D721Med (cell line): Measurements from ENCODE around the gene LLCFC1.
"Not testable (repeated sequence)": the region's sequence is repeated elsewhere in the genome, so short reads cannot be mapped to it uniquely, and the experiment has no call there.

Experiments
- DNase-seq: peaks from one replicate; pipeline ENCODE4 v3.0.0; 2011; ENCODE audit warnings: low spot score; ENCODE audit not compliant: insufficient read length
- FAIRE-seq: peaks from 2 replicates; lab custom pipeline; 2011; peaks lifted over from hg19 to GRCh38; lab: Jason Lieb, UNC
- TF ChIP-seq, protein P1 (sequence below): IDR thresholded peaks from 2 replicates; pipeline ENCODE4 v1.5.1; 2012; ENCODE audit warnings: mild to moderate bottlenecking, control low read depth; ENCODE audit not compliant: insufficient read depth; ENCODE audit errors: missing control alignments

LLCFC1 gene

DNA sequence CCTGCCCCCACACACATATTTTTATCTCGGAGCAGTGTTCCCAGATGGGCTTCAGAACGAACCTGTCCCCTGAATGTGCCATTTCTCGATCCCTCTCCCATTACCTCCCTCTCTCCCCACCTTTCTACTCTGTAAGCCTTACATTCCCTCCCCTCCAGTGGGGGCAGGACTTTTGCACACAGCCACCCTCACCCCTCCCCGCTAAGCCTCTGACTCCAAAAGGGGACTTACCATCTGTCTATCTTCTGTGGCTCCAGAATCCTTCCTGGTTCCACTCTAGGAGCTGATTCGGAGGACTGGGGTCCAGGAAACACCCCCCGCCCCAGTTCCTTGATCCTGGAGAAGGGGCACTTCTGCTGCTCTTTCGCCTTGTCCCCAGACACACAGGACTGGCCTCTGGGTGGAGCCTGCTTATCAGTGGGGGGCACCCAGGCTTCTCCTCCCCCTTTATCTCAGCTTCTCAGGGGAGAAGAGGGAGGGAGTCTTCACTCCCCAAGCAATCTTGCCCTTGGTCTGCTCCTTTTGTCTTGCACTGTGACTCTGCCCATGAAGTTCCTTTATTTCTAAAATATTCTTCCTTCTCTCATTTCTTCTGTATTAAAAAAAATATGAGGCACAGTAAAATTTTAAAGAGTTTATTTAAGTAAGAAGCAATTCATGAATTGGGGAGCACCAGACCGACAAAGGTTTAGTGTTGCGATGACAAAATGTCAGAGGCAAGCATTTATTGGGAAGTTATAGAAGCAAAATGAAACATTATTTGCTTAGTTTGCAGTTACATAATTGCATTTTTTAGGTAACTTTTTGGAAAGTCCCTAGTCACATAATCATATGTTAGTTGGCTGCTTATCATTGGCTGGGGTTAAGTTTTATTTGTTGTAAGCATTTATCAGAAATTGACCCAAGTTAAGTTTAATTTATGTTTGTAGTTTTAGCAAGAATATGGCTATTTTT lies 23.0 kb downstream of the LLCFC1 start, which contains the start of gene KEL:
TSS of gene KEL (minus strand) at position 391 of the 954 bp plus-strand sequence. CDS start at position 234, 157 bp downstream.
- FAIRE-seq (no peak), DNase-seq (no peak)
- TF ChIP-seq, protein P1, sequence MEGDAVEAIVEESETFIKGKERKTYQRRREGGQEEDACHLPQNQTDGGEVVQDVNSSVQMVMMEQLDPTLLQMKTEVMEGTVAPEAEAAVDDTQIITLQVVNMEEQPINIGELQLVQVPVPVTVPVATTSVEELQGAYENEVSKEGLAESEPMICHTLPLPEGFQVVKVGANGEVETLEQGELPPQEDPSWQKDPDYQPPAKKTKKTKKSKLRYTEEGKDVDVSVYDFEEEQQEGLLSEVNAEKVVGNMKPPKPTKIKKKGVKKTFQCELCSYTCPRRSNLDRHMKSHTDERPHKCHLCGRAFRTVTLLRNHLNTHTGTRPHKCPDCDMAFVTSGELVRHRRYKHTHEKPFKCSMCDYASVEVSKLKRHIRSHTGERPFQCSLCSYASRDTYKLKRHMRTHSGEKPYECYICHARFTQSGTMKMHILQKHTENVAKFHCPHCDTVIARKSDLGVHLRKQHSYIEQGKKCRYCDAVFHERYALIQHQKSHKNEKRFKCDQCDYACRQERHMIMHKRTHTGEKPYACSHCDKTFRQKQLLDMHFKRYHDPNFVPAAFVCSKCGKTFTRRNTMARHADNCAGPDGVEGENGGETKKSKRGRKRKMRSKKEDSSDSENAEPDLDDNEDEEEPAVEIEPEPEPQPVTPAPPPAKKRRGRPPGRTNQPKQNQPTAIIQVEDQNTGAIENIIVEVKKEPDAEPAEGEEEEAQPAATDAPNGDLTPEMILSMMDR: no peak

DNA sequence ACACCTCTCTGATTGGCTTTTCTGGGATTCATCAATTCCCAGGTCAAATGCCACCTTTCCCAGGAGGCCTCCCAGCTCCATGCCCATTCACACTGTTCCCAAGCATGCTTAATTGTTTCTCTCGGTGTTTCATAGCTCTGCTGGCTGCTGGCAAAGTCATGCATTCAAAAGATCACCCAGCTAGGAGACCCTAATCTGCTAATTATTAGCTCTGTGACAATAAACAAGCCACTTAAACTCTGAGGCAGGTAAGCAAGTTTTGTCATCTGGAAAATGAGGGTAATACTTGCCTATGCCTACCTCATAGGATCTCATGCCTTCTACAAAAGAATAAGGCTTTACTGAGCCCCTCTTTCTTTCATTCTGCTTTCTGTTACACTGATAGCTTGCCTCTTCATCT lies 23.7 kb downstream of the LLCFC1 start:
- FAIRE-seq (no peak), DNase-seq (no peak)
- TF ChIP-seq, protein P1: no peak

DNA sequence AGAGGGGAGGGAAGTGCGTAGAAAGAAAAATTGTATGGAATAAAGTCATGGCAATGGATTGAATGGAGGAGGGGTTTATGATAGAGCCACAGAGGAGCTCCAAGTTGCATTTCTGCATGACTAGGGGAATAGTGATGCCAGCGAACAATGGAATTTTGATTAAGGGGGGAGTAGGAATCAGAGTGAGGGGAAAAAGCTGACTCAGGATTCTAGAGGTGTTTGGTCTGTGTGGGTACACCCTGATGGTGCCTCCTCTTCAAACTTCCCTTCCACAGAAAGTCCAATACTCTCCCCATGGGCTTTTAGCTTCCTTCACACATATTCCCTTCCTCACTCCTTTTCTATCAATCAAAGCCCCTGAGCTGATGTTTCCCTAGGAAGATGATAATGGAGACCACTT lies 24.7 kb downstream of the LLCFC1 start:
- no peak for DNase-seq
- TF ChIP-seq, protein P1: no peak
- no peak for FAIRE-seq

DNA sequence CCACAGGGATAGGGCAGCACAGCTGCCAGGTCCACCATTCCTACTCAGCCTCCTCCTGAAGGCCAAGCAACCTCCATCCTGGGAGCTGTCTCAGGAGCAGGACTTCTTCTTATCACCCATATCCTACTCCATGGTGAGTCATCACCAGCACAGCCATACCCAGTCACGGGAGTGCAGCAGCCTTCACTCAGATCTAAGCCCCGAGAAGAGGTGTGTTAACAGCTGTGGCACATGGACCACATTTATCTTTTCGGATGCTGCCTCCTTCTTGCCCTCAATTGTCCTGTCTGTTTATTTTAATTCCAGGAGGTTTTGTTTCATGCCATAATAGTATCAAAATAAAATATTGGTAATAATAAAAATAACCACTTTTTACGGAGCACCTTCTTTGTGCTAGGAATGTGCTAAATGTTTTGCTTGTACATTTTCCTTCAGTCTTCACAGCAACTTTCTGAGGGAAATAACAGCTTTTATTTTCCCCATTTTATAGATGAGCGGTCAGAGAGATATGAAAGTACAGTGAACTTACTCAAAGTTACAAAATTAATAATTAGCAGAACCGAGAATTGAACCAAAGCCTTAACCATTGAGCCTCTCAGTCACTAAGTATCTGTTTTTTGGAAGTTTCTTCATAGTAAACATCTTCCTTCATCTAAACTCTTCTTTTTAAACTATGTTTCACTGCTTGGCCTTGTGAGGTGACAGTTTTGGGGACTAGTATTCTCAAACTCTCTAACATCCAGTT lies 25.4 kb downstream of the LLCFC1 start:
- FAIRE-seq: no peak

GRCh38 chr7:142968229-142968628 lies 28.9 kb downstream of the LLCFC1 start:
- FAIRE-seq: no peak
- no peak for DNase-seq

More for the DNA sequence above, 25.4 kb downstream of the LLCFC1 start:
- no peak for DNase-seq
- TF ChIP-seq, protein P1: no peak

GRCh38 chr7:142969183-142969582 lies 29.9 kb downstream of the LLCFC1 start:
- DNase-seq: no peak
- TF ChIP-seq, protein P1: no peak

More at GRCh38 chr7:142968229-142968628, 28.9 kb downstream of the LLCFC1 start:
- TF ChIP-seq, protein P1: no peak

GRCh38 chr7:142974626-142975025 lies 35.3 kb downstream of the LLCFC1 start:
- FAIRE-seq (no peak), DNase-seq (no peak)
- TF ChIP-seq, protein P1: no peak

More at GRCh38 chr7:142969183-142969582, 29.9 kb downstream of the LLCFC1 start:
- FAIRE-seq: no peak

GRCh38 chr7:142978402-142978801 lies 39.1 kb downstream of the LLCFC1 start:
- FAIRE-seq, DNase-seq: not testable (repeated sequence)
